AG09309 (cell line): ENCODE results near the gene TMEM132D.

Source experiments
- DNase-seq: peaks from one replicate; pipeline ENCODE4 v3.0.0-alpha.2; 2010; ENCODE audit warnings: low read depth
- H3K4me3 ChIP-seq: 2 replicates; pipeline ENCODE4 v1.5.1; 2011; ENCODE audit warnings: mild to moderate bottlenecking, low read depth, low read length, moderate library complexity; ENCODE audit not compliant: control insufficient read depth
- TF ChIP-seq, protein P1 (sequence below): IDR thresholded peaks from 2 replicates; pipeline ENCODE4 v1.5.1; 2011; ENCODE audit warnings: mild to moderate bottlenecking, low read depth, low read length, inconsistent platforms; ENCODE audit not compliant: insufficient read depth, control insufficient read depth; ENCODE audit errors: missing control alignments

The TMEM132D gene

DNA sequence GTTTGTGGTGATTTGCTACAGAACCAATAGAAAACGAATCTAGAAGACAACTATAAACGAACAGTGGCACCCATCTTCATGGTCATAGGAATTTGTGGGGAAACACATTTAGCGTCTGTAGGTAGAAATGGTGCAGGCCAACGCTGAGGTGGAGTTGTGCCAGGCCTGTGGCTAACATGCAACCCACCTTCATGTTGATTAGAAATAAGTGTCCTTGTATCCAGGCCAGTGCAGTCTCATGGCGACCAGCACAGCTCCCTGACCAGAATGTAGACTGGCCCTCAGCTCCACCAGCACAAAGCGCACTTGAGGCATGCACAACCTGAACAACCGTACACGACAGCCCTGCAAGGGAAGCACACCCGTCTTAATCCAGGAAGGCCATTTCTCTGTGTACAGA, 187.0 kb downstream of the TMEM132D start:
- TF ChIP-seq, protein P1, sequence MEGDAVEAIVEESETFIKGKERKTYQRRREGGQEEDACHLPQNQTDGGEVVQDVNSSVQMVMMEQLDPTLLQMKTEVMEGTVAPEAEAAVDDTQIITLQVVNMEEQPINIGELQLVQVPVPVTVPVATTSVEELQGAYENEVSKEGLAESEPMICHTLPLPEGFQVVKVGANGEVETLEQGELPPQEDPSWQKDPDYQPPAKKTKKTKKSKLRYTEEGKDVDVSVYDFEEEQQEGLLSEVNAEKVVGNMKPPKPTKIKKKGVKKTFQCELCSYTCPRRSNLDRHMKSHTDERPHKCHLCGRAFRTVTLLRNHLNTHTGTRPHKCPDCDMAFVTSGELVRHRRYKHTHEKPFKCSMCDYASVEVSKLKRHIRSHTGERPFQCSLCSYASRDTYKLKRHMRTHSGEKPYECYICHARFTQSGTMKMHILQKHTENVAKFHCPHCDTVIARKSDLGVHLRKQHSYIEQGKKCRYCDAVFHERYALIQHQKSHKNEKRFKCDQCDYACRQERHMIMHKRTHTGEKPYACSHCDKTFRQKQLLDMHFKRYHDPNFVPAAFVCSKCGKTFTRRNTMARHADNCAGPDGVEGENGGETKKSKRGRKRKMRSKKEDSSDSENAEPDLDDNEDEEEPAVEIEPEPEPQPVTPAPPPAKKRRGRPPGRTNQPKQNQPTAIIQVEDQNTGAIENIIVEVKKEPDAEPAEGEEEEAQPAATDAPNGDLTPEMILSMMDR = no peak
- no peak overlapping the region for H3K4me3 ChIP-seq
- no peak for DNase-seq

DNA sequence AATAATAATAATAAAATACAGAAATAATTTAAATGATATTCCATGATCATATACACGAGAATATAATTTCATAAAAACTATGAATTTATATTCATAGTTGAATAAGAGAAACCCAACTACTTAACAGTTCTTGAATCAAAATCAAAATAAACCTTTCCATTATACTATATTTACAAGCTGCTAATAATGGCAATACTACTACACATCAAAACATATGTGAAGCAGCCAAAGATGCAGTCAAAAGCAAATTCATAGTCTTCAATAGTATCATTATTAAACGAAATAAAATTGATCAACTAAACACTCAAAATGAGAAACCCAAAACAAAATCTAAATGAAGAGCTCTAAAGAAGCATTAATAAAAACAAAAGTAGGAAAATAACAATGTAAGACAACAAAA, 197.1 kb downstream of the TMEM132D start:
- TF ChIP-seq, protein P1 = no peak
- DNase-seq = no peak
- no peak overlapping the region for H3K4me3 ChIP-seq

DNA sequence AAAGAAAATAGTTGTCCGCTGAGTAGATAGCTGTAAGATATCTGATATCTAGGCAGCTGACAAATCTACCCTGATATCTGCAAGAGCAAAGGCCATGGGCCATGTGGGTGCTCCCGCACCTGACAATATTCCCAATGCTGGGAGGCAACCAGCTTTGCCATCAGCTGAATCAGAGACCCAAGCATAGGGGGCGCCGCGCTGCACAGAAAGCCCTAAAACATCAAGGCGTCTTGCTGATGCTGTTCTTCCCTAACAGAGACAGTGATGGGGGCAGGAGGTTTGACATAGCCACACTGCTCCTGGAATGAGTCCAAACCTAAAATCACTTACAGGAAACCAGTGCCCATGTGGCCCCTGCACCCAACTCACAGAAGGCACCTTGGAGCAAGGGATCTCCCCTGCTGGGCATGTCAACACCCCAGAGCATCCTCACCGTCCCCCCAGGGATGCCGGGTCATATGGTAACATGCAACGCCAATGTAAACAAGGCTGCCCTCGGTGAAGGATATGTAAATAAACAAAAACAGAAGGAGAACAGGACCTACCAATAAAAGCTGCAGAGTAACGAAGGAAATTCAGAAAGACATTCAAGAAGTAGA, 199.5 kb downstream of the TMEM132D start:
- TF ChIP-seq, protein P1 = no peak
- no peak for DNase-seq
- no peak overlapping the region for H3K4me3 ChIP-seq

DNA sequence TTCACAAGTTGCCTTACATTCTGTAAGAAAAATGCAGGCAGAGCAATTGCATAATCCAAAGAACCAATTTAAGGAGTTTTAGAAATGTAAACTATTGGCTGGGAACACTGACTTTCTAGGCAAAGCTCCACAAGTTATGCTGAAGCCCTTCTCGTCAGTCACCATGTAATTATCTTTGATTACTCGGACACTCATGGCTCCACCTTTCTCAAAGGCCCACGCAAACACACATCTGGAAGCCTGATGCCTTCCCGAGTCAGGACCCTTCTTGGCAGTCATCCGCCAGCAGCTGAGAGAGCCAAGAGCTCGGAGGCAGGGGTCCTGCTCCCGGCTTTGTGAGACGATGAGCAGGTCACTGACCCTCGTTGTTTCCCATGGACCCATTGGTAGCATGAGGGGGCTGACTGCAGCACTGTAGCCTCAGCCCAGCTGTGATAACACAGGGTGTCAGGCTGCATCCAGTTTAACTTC, 202.2 kb downstream of the TMEM132D start:
- H3K4me3 ChIP-seq = no peak overlapping the region
- no peak for DNase-seq
- TF ChIP-seq, protein P1 = no peak

DNA sequence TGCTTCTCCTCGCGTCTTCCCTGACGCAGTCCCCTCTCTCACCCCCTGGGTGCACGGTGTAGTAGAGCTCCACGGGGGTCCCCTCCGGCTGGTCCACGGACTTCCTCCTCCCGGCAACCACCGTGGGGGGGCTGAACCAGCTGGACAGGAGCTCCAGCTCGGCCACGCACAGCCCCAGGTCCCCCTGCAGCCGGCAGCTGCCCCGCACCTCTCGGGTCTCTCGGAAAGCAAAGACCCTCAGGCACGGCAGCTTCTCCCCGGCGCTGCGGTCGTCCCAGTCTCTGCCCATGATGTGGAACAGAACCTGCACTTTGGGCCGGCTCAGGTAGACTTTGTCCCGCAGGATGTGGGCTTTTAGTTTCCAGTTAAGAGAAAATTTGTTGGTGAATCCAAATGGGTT, 203.8 kb downstream of the TMEM132D start:
- DNase-seq = no peak
- TF ChIP-seq, protein P1 = no peak
- no peak overlapping the region for H3K4me3 ChIP-seq

DNA sequence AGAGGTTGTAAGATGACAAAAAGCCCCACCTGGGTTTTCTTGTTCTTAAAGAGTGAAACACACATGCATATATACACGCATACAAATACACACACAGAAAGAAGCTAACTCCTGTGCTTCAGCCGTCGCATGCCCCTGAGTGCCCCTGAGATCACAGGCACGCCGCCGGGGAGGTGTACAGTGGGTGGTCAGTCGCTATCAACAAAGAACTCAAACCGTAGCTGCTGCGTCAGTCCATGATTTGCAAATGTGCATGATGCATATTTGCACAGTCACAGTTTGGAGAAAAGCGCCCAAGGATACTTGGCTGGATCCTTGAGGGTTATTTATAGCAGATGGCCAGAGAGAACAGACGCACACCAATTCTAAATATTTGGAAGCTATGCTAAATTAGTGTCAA, 206.9 kb downstream of the TMEM132D start:
- no peak for DNase-seq
- H3K4me3 ChIP-seq = no peak overlapping the region
- TF ChIP-seq, protein P1 = no peak

DNA sequence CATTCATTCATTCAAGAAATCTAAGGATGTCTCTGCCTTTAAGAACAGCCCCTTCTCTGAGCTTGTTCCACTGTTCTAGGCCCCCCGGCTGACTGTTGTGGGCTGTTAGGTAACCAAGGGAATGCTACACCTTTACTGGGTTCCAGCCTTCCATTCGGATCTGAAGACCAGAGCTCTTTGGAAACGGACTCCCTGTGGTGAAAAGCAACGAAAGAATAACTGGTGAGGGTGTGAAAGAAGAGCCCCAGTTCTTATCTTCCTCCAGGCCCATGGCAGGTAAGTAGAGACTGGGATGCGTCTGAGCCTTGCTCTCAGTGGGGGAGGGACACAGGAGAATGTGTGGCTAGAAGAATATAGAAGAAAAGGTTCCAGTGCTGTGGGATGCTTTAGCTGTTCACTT, 207.4 kb downstream of the TMEM132D start:
- H3K4me3 ChIP-seq = no peak overlapping the region
- no peak for DNase-seq
- TF ChIP-seq, protein P1 = no peak
